NB4 (cell line): ENCODE data around the gene GFAP.

Experiments
- CTCF ChIP-seq: IDR thresholded peaks from one replicate; pipeline ENCODE4 v1.5.1; 2012; ENCODE audit warnings: low read depth, low read length
- MYC ChIP-seq: IDR thresholded peaks from 2 replicates; pipeline ENCODE4 v1.6.1; 2011; ENCODE audit warnings: low read depth, low read length
- POLR2A ChIP-seq: IDR thresholded peaks from 2 replicates; pipeline ENCODE4 v1.6.1; 2011; ENCODE audit warnings: mild to moderate bottlenecking; ENCODE audit not compliant: insufficient read length; ENCODE audit errors: extremely low read depth
- TF ChIP-seq, protein P1 (sequence below): IDR thresholded peaks from 2 replicates; pipeline ENCODE4 v1.6.1; 2011; ENCODE audit warnings: low read depth, low read length

DNA sequence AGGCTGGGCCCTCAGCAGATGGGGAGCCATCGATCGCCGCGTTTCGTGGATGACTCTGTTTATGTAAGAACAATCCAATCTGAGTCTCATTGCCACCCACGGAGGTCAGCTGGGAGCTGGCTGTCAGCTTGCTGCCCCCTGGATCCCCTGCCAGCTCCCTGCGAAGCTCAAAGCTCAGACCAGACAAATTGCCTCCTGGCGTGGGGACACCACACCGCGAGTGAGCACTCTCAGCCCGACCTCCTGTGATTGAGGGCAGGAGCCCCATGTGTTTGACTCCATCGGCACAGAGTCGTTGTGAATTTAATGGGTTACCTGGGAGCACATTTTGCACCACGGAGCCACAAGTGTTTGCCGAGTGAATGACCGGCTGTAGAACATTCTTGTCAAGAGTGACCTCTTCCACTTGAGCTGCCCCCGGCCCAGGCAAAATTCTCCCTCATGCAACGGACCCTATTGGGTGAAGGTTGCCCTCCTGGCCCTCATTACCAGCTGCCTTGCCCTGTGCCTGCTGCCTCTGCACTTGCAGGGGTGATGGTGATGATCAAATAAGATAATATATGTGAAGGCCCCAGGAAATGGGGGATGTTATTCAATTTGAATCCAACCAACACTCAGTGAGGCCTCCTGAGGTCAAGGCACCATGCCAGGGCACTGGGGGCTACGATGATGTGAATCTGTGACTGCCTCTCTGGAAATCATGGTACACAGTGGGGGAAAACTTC is 7.6 kb upstream of the GFAP start:
- TF ChIP-seq CTCF (no peak), MYC (no peak), POLR2A (no peak)
- TF ChIP-seq, protein P1, sequence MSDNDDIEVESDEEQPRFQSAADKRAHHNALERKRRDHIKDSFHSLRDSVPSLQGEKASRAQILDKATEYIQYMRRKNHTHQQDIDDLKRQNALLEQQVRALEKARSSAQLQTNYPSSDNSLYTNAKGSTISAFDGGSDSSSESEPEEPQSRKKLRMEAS = no peak
